ENCODE data around the gene ZFHX2. TPM values are rescaled to one million over a fixed set of nuclear protein-coding genes. Genes with fewer than 3 reads are reported as not detected.

Gene ZFHX2
- total RNA-seq, 1 donor from 2014 or later = 27.3 TPM

DNA sequence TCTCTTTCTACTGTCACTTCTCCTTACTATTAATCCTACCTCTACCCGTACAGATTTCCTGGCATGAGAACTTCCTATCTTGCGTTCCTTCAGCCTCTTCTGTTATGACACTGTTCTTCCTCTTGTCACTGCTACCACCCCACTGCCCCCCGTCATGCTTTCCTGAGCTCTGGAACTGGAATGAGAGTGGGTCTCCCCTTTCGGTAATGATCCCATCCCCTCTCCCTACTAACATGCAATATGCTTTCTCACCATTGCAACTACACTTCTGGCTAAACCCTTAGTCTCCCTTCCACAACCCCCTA, 20.9 kb upstream of the ZFHX2 start:
- DNase-seq (ENCODE audit: low read depth) (no peak), FAIRE-seq (no peak)
- no peaks in the 10 kb centered on the region for H3K36me3 Mint-ChIP-seq (ENCODE audit: low read depth, unreplicated experiment)
- H3K79me2 ChIP-seq (ENCODE audit: insufficient read depth, low read length) = no peaks in the 10 kb centered on the region
- H3K27ac ChIP-seq (ENCODE audit: low read depth, low read length) = no peak overlapping the region
- no peak overlapping the region for H3K4me2 ChIP-seq (ENCODE audit: low read length)
- peaks cover 7% of the 10 kb centered on the region for H3K9me3 Mint-ChIP-seq (ENCODE audit: unreplicated experiment)
- TF ChIP-seq, protein P1, sequence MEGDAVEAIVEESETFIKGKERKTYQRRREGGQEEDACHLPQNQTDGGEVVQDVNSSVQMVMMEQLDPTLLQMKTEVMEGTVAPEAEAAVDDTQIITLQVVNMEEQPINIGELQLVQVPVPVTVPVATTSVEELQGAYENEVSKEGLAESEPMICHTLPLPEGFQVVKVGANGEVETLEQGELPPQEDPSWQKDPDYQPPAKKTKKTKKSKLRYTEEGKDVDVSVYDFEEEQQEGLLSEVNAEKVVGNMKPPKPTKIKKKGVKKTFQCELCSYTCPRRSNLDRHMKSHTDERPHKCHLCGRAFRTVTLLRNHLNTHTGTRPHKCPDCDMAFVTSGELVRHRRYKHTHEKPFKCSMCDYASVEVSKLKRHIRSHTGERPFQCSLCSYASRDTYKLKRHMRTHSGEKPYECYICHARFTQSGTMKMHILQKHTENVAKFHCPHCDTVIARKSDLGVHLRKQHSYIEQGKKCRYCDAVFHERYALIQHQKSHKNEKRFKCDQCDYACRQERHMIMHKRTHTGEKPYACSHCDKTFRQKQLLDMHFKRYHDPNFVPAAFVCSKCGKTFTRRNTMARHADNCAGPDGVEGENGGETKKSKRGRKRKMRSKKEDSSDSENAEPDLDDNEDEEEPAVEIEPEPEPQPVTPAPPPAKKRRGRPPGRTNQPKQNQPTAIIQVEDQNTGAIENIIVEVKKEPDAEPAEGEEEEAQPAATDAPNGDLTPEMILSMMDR (IDR thresholded peaks at IDR 0.05; ENCODE audit: insufficient read depth, low read depth, low read length) = no peak
- TF ChIP-seq EZH2 (IDR thresholded peaks at IDR 0.05; ENCODE audit: insufficient read depth, low read length) = no peak
- peaks cover 26% of the 10 kb centered on the region for H3K27me3 Mint-ChIP-seq (ENCODE audit: low read depth, unreplicated experiment)
- no peaks in the 10 kb centered on the region for H3K9me3 ChIP-seq (ENCODE audit: insufficient read depth, low read depth, low read length)
- no peak overlapping the region for H3K4me3 Mint-ChIP-seq (ENCODE audit: unreplicated experiment)
- no peak overlapping the region for H3K27ac Mint-ChIP-seq (ENCODE audit: unreplicated experiment)
- H3K27me3 ChIP-seq (ENCODE audit: insufficient read depth, low read length) = peaks cover 30% of the 10 kb centered on the region
- no peaks in the 10 kb centered on the region for H3K36me3 ChIP-seq (ENCODE audit: insufficient read depth, low read length)
- no peak overlapping the region for H3K9ac ChIP-seq (ENCODE audit: low read length)
- no peak overlapping the region for H2AFZ ChIP-seq (ENCODE audit: low read depth, low read length)
- no peak overlapping the region for H3K4me3 ChIP-seq (ENCODE audit: insufficient read depth, low read depth, low read length)
- no peaks in the 10 kb centered on the region for H4K20me1 ChIP-seq (ENCODE audit: insufficient read depth, low read length)
- H3K4me1 ChIP-seq (ENCODE audit: insufficient read depth, low read length) = peaks cover 4% of the 10 kb centered on the region
- H3K4me1 Mint-ChIP-seq (ENCODE audit: low read depth, unreplicated experiment) = peaks cover 13% of the 10 kb centered on the region

GRCh38 chr14:23571701-23572523, 20.3 kb upstream of the ZFHX2 start:
- no peak overlapping the region for H3K27ac Mint-ChIP-seq (ENCODE audit: unreplicated experiment)
- no peak overlapping the region for H3K4me3 Mint-ChIP-seq (ENCODE audit: unreplicated experiment)
- no peaks in the 10 kb centered on the region for H3K79me2 ChIP-seq (ENCODE audit: insufficient read depth, low read length)
- H3K27me3 Mint-ChIP-seq (ENCODE audit: low read depth, unreplicated experiment) = peaks cover 25% of the 10 kb centered on the region
- no peak overlapping the region for H3K9ac ChIP-seq (ENCODE audit: low read length)
- no peaks in the 10 kb centered on the region for H4K20me1 ChIP-seq (ENCODE audit: insufficient read depth, low read length)
- peaks cover 30% of the 10 kb centered on the region for H3K27me3 ChIP-seq (ENCODE audit: insufficient read depth, low read length)
- H3K27ac ChIP-seq (ENCODE audit: low read depth, low read length) = no peak overlapping the region
- TF ChIP-seq, protein P1 (IDR thresholded peaks at IDR 0.05; ENCODE audit: insufficient read depth, low read depth, low read length) = no peak
- TF ChIP-seq EZH2 (IDR thresholded peaks at IDR 0.05; ENCODE audit: insufficient read depth, low read length) = no peak
- H2AFZ ChIP-seq (ENCODE audit: low read depth, low read length) = no peak overlapping the region
- no peaks in the 10 kb centered on the region for H3K36me3 Mint-ChIP-seq (ENCODE audit: low read depth, unreplicated experiment)
- H3K36me3 ChIP-seq (ENCODE audit: insufficient read depth, low read length) = no peaks in the 10 kb centered on the region
- peaks cover 13% of the 10 kb centered on the region for H3K4me1 Mint-ChIP-seq (ENCODE audit: low read depth, unreplicated experiment)
- DNase-seq (ENCODE audit: low read depth) (no peak), FAIRE-seq (no peak)
- H3K9me3 ChIP-seq (ENCODE audit: insufficient read depth, low read depth, low read length) = no peaks in the 10 kb centered on the region
- peaks cover 6% of the 10 kb centered on the region for H3K4me1 ChIP-seq (ENCODE audit: insufficient read depth, low read length)
- no peak overlapping the region for H3K4me2 ChIP-seq (ENCODE audit: low read length)
- H3K4me3 ChIP-seq (ENCODE audit: insufficient read depth, low read depth, low read length) = no peak overlapping the region
- peaks cover 7% of the 10 kb centered on the region for H3K9me3 Mint-ChIP-seq (ENCODE audit: unreplicated experiment)

DNA sequence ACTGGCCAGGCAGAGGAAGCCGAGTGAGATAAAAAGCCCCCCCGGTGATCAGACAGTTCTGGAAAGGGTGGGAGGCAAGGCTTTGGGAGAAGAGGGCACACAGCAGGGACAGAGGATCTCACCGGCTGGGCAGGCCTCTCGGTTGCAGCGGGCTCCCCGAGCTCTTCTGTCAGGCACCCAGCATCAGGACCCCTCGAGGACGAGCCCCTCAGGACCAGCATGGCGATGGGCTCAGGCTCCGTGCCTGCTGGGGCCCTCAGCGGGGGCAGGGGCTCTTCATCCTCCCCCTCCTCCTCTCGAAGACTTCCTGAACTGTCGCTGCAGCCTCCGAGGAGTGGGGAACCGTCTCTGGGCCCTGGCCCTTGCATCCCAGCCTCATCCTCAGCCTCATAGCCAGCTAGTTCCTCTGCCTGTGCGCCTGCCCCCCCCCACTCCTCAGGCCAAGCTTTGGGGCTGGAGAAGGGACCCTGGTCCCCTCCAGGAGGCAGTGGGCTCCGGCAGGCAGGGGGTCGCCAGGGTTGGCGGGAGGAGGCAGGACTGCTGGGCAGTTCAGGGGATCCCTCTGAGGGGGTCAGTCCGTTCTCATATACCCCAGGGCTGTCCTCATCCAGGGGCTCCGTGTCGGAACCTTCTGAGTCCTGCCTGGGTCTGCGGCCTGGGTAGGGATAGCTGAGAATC, 19.4 kb upstream of the ZFHX2 start:
- H3K27me3 Mint-ChIP-seq (ENCODE audit: low read depth, unreplicated experiment) = peaks cover 18% of the 10 kb centered on the region
- H3K9me3 ChIP-seq (ENCODE audit: insufficient read depth, low read depth, low read length) = no peaks in the 10 kb centered on the region
- no peaks in the 10 kb centered on the region for H3K79me2 ChIP-seq (ENCODE audit: insufficient read depth, low read length)
- no peaks in the 10 kb centered on the region for H4K20me1 ChIP-seq (ENCODE audit: insufficient read depth, low read length)
- TF ChIP-seq, protein P1 (IDR thresholded peaks at IDR 0.05; ENCODE audit: insufficient read depth, low read depth, low read length) = no peak
- no peak for TF ChIP-seq EZH2 (IDR thresholded peaks at IDR 0.05; ENCODE audit: insufficient read depth, low read length)
- H3K4me1 Mint-ChIP-seq (ENCODE audit: low read depth, unreplicated experiment) = peaks cover 17% of the 10 kb centered on the region
- FAIRE-seq = no peak
- no peak for DNase-seq (ENCODE audit: low read depth)
- peaks cover 23% of the 10 kb centered on the region for H3K27me3 ChIP-seq (ENCODE audit: insufficient read depth, low read length)
- no peaks in the 10 kb centered on the region for H3K36me3 Mint-ChIP-seq (ENCODE audit: low read depth, unreplicated experiment)
- no peak overlapping the region for H3K4me3 Mint-ChIP-seq (ENCODE audit: unreplicated experiment)
- no peak overlapping the region for H3K27ac ChIP-seq (ENCODE audit: low read depth, low read length)
- peaks cover 4% of the 10 kb centered on the region for H3K9me3 Mint-ChIP-seq (ENCODE audit: unreplicated experiment)
- no peaks in the 10 kb centered on the region for H3K36me3 ChIP-seq (ENCODE audit: insufficient read depth, low read length)
- H3K4me1 ChIP-seq (ENCODE audit: insufficient read depth, low read length) = peaks cover 9% of the 10 kb centered on the region
- no peak overlapping the region for H3K27ac Mint-ChIP-seq (ENCODE audit: unreplicated experiment)
- H2AFZ ChIP-seq (ENCODE audit: low read depth, low read length) = no peak overlapping the region
- H3K9ac ChIP-seq (ENCODE audit: low read length) = no peak overlapping the region
- no peak overlapping the region for H3K4me3 ChIP-seq (ENCODE audit: insufficient read depth, low read depth, low read length)
- H3K4me2 ChIP-seq (ENCODE audit: low read length) = no peak overlapping the region

Measured in astrocyte (in vitro differentiated cells and primary cell).